DMS153 treated with DMSO at 0.1 percent for 48 hours (cell line): ENCODE data around the gene CEP104.

ENCODE experiments used
- DNase-seq: peaks from one replicate; lab custom pipeline; 2025; ENCODE audit not compliant: unreplicated experiment; lab: John Stamatoyannopoulos, UW

Gene CEP104

GRCh38 chr1:3856923-3857790 lies at the start of gene CEP104, which contains the start of gene DFFB:
Gene CEP104 (minus strand): TSS chr1:3857211. CDS start chr1:3852407, 4,804 bp downstream.
Gene DFFB (plus strand): TSS chr1:3857476. CDS start chr1:3857604, 128 bp downstream.
- DNase-seq: peak; percentile 96

- DNase-seq: no peak
These were observed 49.6 kb upstream of the CEP104 start for GRCh38 chr1:3906672-3907020.

DNA sequence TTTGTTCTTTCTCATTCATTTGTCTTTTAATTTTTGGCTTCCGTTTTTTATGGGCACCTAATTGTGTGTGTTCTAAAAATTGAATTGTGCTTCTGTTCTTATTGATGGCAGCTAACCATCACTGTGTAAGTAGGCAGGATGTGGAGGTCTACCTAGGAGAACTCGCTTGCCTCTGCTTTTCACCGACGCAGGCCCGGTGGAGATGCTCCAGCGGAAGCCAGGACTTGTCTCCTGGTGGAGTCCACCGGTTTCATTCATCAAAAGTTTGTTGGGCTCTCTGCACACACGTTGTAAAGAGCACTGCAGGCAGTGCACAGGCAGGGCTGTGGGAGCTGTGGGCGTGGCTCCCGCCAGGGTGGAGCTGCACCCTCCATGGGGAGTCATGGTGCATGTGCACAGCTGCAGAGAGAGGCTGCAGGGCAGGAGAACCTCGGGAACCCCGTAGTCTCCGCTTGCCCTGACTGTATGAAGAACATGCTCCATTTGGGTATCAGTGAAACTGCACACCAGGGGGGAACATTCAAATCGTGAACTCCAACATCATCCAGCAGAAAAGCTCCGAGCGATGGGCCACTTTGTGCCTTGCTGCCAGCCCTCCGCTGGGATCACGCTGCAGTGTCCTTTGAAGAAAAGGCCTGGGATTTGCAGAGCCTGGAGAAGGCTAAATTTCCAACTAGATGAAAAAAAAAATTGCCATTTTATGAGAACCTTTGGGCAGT lies 49.1 kb upstream of the CEP104 start:
- DNase-seq: no peak

GRCh38 chr1:3905266-3905952 lies 48.4 kb upstream of the CEP104 start:
- no peak for DNase-seq

DNA sequence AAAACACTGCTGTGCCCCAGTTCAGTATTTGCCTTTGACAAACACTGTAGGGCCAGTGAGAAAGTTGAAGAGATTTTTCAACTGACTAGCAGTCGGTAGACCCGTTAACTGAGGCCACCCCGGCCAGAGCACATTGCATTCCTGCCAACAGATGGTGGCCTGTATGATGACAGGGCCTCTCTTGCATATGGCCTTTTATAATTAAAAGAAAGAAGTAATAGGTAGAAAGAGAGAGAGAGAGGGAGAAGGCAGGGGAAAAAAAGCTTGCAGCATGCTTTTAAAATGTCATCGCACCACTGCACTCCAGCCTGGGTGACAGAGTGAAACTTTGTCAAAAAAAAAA lies 47.8 kb upstream of the CEP104 start:
- DNase-seq: no peak

GRCh38 chr1:3904006-3904842 lies 47.2 kb upstream of the CEP104 start:
- no peak for DNase-seq

DNA sequence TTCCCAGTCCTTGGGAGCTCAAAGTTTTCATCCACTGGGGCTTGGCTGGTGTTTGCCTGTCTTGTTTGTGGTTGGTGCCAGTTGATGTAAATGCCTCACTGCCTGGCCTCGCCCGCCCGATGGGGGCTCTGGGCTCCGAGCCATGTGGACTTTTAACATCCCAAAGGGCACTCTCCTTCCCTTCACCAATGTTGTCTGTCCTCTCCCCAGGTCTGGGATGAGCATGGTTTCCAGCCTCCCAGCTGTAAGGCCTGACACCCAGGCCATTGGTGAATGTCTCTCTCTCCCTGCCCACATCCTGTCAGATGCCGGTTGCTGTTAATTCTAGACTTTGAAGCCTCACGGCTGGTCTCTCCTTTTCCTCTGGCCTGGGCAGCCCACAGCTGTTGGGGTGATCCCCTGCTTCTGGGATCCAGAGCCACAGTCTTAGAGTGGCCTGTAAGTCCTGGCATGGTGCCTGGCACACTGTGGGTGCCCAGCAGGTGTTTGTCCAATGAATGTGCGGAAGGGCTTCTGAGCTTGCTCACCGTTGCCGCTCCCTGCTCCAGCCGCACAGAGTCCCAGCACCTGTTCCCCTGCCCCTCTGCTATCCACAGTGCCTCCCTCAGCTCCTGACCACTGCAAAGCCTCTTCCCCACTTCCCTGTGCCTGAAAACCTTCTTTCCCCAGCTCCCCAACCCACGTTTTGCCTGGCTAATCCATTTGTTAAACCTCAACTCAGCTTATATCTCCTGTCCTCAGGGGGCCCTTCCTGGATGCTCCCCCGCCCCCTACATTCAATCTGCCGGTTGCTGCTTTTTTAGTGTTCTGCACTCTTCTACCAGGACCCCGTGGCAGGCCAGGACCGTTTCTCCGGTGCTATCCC lies 46.4 kb upstream of the CEP104 start:
- peak; percentile 32 for DNase-seq

- DNase-seq: no peak
These were observed 45.6 kb upstream of the CEP104 start for GRCh38 chr1:3902571-3903091.

DNA sequence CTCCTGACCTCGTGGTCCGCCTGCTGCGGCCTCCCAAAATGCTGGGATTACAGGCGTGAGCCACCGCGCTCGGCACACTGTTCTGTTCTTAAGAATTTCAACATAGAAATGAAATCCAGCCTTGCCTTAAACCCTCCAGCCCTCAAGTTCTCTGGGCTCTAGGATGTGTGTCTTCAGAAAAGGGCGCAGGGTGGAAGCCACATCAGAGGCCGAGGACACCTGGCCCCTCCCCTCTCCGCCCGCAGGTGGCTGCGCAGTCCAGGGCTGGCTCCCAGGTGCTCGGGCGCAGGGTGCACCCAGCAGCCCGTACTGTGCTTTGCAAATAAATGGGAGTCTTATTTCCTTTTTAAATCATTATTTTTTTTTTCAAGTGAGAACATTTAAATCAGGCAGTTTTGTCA lies 45.1 kb upstream of the CEP104 start:
- DNase-seq: no peak

- peak; percentile 91 for DNase-seq
These were observed 44.0 kb upstream of the CEP104 start for GRCh38 chr1:3900969-3901529.

- peak; percentile 87 for DNase-seq
These were observed 43.3 kb upstream of the CEP104 start, which contains the start of gene C1orf174 for GRCh38 chr1:3900150-3900968. Gene C1orf174 (minus strand): TSS chr1:3900272. CDS start chr1:3900186, 86 bp downstream.

DNA sequence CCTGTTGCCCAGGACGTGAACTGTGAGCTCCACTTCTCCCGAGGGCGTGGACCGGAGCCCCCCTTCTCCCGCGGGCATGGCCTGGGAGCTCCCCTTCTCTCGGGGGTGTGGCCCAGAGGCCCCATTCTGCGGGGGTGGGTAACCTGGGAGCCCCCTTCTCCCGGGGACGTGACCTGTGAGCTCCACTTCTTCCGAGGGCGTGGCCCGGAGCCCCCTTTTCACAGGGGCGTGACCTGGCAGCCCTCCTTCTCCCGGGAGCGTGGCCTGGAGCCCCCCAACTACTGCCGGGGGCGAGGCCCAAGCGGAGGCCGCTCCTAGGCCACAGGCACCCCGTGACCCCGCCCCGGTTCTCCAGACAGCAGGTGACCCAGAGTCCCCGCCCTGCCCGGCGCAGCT lies 42.7 kb upstream of the CEP104 start:
- DNase-seq: no peak

DNA sequence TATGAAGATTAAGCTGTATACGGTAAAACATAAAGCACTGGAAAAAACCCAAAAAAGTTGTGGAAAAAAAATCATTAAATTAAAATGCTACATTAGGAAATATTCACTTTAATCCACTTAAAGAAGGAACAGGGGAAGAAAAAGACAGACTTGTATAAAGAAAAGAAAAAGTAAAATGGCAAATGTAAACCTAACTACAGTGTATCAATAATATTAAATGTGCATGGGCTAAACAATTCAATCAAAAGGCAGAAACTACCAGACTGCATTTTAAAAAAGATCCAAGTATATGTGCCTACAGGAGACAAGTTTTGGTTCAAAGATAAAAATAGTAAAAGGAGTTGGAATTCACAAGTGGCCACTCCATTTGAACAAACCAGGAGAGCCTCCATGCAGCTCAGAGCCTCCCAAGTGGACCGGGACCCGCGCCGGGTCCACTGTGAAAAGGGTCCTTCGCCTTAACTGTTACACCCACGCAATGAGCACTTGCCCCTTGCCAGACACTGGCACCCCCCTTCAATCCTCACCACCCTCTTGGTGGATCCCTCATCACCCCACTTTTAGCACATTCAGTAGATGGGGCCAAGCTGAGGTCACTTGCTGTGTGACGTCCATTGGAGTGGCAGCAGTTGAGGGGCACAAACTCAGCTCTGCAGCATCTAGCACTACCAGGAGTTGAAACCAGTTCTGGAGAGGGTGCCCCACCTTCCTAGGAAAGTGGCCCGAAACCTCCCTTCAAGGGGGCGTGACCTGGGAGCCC lies 42.2 kb upstream of the CEP104 start:
- DNase-seq: no peak

GRCh38 chr1:3898475-3898735 lies 41.4 kb upstream of the CEP104 start:
- DNase-seq: no peak

DNA sequence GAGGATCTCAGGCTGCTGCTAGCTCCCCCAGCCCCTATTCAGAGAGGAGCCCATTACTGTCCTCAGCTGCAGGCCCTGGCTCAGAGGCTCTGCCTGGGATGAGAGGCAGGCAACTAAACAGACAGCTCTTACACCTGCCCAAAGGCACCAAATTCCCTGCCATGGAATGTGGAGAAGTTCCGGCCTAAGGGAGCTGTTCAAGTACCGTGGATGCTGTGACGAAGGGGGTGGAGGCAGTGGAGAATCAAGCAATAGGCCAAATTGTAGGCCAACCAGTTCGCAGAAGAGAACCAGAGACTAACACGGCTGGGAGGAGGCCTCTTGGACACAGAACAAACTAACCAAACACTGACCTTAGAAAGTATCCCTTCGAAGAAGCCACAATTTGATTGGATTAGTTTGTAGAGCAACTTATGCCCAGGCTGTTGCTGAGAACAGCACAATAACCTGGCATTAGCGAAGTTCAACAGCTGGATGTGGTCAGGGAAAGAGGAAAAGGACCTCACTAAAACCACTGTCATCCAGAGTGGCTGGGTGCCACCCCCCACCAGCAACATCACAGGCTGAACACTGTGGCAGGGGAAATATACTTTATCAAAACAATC lies 39.5 kb upstream of the CEP104 start:
- no peak for DNase-seq

GRCh38 chr1:3895951-3896325 lies 38.9 kb upstream of the CEP104 start:
- no peak for DNase-seq

- no peak for DNase-seq
These were observed 38.4 kb upstream of the CEP104 start for GRCh38 chr1:3895279-3895950.
